Ammon's horn (tissue), 1 donor: ENCODE measurements around the gene TFDP1.

ENCODE experiments used
- DNase-seq: peaks from one replicate; pipeline ENCODE4 v3.0.0-alpha.2; 2016; ENCODE audit warnings: low spot score

TFDP1 gene

DNA sequence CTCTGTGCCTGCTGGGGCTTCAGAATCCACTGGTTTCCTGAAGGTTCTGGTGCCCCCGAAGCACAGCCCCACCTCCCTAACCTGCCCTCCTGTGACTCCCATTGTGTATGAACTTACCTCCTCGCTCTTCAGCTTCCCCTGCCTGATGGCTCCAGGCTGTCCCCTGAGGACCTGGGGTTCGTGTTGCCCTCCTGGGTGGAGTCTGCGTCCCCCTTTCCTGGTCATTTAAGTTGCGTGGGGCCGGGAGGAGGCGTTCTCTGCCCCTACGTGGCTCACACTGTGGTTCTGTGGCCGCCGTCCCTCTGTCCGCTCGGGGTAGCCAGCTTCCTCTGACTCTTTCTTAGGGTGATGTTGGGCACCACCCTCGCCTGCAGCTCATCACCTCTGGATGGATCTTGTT, 13.9 kb downstream of the TFDP1 start:
- no peak for DNase-seq

DNA sequence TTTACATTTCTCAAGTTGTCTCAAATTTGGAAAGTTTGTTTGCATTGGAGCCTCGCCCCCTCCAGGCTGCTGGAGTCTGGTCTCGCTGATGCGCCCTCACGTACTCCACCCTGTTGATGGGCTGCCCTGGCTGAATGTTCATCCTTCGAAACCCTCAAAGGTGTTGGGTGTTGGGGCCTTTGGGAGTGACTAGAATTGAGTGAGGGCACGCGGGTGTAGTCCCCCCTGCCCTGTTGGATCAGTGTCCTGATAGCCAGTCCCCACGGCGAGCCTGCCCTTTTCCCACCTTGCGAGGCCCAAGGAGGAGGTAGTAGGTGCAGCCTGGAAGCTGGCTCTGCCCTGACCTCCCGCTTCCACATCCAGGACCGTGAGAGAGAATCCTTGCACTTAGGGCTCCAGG, 14.8 kb downstream of the TFDP1 start:
- no peak for DNase-seq

DNA sequence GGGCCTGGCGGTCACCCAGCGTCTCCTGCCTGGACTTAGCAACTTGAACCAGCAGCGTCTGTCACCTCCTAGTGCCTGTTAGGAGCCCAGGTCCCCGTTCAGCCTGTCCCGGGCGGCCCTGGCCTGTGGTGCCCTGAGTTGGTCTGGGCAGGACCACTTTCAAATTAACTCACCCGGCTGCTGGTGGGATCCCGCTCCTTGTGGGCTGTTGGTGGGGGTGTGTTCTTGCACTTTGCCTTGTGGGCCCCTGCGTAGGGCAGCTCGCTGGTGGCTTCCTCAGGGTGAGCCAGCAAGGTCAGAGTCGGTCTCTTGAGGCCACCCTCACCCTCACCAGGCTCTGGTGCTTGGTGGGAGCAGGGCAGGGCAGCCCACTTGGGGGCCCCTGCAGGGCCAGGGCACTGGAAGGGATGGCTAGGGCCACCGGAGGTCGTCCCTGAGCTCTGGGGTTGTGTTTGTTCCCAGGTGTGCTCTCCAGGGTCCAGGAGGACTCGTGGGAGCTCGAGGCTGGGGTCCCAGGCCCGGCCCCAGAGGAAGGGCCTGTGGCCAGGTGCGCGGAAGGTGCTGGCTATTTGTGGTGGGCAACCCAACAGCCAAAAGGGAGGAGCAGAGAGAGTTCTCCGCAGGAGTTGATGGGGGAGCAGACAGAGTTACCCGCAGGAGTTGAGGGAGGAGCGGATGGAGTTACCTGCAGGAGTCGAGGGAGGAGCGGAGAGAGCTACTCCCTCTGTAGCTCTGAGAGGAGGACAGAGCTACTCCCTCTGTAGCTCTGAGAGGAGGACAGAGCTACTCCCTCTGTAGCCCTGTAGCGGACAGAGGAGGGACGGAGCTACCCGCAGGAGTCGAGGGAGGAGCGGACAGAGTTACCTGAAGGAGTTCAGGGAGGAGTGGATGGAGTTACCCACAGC, 16.9 kb downstream of the TFDP1 start:
- DNase-seq, result no peak

DNA sequence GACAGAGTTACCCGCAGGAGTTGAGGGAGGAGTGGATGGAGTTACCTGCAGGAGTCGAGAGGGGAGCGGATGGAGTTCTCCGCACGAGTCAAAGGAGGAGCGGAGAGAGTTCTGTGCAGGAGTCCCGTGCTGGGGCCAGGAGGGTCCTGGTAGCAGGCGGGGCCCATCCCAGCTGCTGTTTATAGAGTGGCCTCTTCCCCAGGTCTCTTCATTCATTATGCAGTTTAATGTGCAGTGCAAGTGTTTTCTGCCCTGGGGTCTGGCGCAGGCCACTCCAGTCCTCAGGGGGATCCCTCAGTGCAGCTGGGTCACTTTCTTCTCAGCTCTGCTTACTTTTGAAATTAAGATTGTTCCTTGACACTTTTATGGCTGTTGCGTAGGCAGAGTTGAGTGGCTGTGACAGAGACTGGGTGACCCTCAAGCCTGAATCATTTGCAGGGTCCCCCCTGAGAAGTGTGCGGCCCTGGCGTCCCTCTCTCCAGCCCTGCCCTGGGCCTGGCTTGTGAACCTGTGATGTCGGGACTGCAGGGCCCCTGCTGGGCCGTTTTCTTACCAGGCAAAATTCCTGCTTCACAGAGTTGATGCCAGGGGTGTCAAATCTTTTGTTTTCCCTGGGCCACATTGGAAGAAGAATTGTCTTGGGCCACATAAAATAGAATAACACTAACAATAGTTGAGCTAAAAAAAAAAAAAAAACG, 17.9 kb downstream of the TFDP1 start:
- DNase-seq, result no peak

DNA sequence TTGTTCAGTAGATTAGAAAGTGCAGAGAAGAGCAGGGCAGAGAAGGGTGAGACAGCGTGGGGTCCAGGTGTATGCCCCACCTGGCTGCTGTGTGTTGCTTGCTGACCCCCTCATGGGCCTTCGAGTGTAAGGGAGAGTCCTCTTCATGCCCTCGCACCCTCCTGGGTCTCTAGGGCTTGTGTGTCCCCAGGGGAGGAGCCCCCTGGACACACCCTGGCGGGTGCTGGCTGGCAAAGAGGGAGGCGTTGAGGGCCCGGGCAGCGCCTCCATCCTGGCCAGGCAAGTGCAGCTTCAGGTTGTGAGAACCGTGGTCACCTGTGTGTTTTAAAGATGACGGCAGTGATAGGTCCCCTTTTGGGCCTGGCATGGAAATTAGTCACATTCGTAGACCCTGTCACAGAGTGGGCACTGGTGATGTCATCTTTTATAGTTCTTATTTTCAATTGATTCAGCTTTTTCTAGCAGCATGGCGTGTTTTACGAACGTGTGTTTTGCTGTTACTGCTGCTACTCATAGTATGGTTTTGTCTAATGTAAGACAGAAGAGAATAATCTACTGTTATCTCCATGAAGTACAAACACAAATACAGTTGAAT, 18.7 kb downstream of the TFDP1 start:
- no peak for DNase-seq

DNA sequence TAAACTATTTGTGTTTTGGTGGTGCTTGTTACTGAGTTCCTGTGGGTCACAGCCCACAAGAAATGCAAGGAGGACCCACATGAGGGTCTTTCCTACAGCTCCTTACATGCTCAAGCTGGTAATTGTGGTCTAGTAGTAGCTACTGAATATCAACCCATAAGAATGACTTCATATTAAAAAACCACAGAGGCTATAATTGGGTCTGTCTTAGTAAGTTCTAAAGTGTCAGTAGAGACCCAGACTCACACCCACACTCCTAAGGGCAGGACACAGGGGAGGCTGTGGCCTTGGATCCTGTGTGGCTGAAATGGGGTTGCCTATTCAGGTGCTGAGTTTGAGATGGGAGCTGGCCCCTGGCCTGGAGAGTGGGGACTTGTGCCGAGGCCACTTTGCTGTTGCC, 19.6 kb downstream of the TFDP1 start:
- no peak for DNase-seq

DNA sequence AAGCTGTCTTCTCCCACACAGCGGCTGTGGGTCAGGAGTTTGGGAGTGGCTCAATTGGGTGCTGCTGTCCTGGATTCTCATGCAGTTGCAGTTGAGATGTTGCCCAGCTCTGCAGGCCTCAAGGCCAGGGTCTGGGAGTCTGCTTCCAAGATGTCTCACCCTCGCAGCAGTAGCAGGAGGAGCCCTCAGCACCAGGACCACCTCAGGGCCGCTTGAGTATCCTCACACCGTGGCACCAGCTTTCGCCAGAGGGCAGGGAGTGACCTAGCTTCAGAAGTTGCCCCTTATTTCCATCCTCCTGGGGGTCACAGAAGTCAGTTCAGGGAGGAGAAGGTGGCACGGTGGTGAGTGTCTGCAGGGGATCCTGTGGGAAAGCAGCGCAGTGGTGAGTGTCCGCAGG, 20.9 kb downstream of the TFDP1 start:
- DNase-seq, result no peak

DNA sequence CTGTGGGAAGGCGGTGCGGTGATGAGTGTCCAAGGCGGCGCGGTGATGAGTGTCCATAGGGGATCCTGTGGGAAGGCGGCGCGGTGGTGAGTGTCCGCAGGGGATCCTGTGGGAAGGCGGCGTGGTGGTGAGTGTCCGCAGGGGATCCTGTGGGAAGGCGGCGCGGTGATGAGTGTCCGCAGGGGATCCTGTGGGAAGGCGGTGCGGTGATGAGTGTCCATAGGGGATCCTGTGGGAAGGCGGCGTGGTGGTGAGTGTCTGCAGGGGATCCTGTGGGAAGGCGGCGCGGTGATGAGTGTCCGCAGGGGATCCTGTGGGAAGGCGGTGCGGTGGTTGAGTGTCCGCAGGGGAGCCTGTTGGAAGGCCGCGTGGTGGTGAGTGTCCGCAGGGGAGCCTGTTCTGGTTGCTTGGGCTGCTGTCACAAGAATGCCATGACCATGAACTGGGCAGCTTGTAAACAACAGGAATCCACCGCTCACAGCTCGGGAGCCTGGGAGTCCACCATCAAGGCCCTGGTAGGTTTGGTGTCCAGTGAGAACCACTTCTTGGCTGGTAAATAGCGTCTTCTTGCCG, 21.4 kb downstream of the TFDP1 start:
- DNase-seq, result no peak

DNA sequence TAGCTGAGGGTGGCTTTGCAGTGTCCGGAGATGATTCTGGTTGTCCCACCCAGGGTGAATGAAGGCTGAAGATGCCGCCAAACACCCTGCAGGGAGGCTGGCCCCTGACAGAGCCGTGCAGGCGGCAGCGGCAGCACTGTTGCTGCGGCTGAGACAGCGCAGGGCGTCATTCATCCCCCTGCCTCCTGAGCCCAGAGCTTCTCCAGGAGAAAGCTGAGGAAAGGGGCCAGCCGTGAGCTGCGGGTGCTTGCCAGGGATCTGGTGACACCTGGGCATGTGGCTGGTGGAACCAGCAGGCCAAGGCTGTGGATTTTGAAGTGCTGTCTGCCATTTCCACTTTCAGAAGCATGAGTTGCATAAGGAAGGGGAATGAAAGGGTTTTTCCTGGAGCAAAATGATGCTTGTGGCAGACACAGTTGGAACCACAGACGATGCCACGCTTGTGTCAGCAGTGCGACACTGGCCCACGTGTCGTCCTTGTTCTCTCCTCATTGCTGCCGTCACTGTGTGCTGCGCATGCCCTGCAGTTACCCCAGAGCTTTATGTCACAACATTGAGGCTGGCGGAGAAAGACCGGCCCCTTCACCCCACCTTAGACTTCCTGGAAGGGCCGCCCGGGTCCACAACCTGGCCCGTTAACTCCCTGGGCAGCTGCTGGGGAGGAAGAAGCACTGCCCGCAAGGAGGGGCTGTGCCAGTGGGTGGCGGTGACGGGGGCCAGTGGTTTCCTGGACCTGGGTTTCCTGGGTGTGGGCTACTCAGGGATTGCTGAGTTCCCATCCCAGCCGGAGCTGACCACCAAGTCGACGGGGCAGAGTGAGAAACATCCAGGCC, 22.7 kb downstream of the TFDP1 start:
- peak; percentile 44 for DNase-seq

DNA sequence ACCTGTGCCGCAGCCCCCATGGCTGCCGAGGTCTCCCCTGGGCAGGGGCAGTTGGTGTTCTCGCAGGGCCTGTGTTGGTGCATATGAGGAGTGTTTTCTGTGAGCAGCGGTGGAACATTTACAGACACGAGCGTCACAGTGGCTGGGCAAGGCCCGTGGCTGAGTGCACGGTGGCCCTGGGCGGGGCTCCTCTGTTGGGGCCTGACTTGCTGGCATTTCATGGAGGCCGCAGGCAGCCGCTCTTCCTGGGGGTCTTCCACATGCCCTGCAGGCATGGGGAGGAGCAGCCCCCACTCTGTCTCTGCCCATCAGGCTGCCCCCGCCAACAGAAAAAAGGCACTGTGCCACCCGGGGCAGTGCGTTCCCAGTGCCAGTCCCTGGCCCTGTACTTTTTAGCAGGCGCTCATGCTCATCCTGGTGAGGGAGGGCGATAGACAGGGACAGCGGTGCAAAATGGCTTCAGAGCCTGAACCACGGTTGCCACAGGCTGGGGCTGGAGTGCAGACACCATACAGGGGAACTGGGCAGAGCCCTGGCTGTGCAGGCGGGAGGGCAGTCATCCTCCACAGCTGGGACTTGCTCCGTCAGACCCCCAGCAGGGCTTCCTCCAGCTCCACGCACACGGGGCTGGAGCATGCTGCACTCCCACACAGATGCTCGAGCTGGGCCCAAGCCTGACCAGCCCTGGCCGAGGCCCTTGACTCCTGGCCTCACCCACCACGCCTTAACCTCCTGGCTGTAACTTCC, 23.5 kb downstream of the TFDP1 start:
- DNase-seq, result no peak

DNA sequence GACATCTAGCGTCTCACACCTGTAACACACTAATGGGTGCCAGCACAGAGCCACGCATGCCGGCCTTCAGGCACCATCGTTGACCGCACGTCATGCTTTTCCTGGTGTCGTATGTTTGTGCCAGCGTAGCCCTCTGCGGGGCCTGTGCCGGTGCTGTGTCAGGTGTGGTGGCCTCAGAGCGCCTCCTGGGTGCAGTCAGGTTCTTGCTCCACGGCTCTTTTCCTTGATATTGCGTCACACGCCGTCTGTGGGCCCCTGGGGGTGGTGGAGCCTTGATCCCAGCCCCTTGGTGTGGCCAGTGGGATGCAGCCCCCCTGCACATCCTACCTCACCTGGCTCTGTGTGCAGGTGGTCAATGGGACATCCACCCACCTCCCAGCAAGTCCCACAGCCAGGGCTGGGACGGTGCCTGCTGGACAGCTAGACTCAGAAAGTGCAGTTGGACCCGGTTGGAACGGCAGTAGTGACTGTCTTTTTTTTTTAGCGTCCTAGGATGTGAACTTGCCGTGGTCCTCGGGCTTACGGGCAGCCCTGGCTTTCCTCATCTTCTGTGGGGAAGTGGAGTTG, 24.5 kb downstream of the TFDP1 start:
- DNase-seq, result no peak

DNA sequence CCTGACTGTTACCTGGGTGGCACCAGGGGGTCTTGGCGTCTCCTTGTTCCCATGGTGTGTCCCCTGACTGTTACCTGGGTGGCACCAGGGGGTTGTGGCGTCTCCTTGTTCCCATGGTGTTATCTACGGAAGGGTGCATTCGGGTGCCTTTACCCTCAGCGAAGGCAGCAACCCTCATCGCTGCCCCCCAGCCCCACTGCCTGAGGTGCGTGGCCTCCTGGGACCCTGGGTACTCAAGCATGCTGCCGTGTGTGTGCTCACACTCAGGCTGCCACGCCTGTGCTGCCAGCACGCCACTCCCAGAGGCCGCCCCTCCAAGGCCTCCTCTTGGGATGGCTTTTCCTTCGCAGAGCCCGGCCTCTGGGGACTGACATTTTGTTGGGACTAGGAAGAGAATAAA, 25.1 kb downstream of the TFDP1 start:
- no peak for DNase-seq

DNA sequence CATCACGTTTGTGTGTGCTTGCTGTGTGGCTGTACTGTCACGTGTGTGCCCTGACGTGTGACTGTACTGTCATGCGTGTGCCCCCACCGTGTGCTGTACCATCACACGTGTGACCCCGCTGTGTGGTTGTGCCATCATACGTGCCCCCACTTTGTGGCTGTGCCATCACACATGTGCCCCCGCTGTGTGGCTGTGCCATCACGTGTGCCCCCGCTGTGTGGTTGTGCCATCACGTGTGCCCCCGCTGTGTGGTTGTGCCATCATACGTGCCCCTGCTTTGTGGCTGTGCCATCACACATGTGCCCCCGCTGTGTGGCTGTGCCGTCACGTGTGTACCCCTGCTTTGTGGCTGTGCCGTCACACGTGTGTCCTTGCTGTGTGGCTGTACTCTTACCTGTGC, 25.7 kb downstream of the TFDP1 start:
- DNase-seq, result no peak

DNA sequence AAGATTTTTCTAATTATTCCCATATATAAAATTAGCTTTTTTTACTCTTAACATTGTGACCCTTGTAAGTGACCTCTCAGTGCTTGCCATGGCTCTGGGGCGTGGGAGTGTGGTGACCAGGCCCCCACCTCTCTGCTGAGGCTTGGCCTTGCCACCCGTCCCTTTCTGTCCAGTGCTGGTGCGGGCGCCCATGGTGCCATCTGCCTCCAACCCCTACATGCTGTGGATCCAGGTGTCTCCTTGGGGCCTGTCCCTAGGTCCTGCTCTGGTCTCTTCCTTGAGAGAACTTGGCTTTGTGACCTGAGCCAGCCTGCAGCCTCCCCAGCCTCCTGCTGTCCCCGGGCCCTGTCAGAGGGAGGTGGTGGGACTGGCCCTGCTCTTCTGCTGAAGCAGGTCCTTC, 27.4 kb downstream of the TFDP1 start:
- DNase-seq, result no peak

DNA sequence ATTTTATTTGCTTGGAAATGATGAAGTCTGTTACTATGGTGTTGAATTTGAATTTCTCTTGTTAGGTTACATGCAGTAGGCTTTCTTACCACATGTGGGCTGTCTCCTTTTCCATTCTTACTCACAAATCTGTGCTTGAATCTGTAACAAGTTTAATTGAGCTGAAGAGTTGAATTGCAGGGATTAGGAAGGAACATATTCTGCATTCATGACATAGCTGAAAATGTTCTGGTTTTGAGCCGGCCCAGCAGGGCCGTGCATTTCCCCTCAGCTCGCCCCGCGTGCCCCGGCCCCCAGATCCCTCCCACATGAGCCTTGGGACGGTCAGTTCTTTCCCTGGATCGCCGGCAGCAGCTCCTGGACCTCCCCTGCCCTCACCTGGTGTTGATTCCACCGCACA, 28.1 kb downstream of the TFDP1 start:
- no peak for DNase-seq

DNA sequence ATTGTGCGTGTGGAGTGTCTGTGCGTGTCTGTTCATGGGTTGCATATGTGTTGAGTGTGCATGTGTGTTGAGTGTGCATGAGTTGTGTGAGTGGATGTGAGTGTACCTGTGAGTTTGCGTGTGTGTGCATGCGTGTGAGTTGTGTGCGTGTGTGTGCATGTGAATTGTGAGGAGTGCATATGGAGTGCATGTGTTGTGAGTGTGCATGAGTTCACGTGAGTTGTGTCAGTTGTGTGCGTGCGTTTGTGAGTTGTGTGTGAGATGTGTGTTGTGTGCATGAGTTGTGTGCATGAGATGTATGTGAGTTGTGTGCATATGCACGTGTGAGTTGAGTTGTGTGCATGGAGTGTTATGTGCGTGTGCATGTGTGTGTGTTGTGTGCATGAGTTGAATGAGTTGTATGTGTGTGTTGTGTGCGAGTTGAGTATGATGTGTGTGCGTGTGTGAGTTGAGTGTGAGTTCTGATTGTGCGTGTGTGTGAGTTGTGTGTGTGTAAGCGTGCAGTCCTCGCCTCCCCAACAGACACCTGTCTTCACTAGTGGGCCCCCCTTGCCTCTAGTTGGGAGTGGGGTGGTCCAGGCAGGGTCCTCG, 29.3 kb downstream of the TFDP1 start:
- DNase-seq, result no peak

DNA sequence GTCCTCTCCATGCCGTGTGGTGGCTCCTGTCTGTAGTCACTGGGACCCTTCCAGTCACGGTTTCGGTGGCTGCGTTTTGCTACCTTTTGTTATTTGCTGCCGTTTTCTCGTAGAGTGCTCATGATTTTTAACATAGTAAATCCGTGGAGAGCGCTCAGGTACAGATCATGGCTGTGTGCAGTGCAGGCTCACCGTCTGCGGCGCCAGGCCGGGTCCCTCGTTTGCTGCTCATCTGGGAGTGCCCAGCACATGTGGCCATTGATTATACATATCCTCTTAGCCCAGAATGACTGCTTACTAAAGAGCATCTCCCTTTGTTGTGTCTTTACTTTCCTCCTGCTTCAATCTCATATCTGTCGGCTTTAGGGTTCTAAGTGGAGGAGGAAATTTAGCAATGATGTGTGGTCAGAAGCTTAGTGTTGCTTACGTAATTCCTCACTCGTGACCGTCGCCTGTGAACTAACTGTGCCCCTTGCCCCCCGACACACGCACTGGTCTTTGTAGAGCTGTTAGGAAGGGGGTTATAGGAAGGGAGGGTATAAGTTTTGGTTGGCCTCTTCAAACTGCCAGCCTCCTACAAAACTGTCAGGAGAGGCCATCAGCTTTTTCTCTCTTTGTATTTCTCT, 31.8 kb downstream of the TFDP1 start:
- no peak for DNase-seq

DNA sequence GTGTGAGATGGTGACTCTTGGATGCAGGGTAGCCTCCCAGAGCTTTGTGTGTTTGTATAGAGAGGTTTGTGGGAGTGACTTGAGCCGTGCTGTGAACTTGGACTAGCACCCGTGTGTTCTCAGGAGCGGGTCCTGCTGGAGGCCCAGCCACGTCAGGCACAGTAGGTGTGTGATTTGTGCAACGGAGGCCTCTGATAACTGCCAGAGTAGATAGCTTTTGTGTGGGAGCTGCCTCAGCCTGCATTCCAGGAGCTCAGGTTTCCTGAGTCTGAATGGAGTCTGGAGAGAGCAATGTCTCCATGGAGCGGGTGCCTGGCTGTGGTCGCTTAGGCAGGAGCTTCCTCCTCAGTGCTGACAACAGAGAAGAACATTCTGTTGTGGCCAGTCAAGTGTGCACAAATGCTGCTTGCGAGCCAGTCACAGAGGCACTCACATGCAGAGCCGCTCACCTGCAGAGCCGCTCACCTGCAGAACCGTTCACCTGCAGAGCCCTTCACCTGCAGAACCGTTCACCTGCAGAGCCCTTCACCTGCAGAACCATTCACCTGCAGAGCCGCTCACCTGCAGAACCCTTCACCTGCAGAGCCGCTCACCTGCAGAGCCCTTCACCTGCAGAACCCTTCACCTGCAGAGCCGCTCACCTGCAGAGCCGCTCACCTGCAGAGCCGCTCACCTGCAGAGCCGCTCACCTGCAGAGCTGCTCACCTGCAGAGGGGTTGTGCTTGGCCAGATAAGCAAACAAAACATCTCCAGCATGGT, 32.6 kb downstream of the TFDP1 start:
- no peak for DNase-seq

DNA sequence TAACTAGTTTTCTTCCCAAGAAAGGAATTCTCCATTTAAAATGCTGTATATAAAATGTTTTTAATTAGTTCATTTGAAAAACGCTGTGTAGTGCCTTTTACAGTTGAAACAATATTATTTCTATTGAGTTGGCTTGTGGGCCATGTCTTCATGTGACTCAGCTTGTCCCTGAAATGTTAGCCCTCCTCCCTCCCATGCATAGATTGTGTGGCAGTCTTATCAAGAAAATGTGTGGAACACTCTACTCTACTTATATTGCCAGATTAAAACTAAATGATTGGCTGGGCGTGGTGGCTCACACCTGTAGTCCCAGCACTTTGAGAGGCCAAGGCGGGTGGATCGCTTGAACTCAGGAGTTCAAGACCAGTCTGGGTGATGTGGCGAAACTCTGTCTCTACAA, 33.4 kb downstream of the TFDP1 start:
- DNase-seq, result no peak
